ENCODE data around the gene TMEM176A.

DNA sequence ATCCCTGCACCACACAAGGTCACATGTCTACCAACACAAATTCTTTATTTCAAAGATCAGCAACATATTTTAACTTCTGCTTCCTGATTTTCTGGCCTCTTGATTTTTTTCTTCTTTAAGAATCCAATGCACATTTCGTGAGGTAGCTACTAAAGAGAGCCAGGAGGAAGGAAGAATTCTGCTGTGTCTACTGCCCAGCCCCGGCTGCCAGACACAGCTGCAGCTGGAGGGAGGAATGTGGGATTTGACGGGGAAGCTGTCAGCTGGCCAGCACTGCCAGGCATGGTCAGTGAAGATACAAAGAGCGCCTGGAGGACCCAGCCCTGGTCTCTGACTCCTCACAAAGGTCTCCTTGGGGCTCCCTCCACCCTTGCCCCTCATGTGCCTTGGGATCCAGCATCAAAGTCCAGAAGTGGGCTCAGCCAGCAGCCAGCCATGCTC, 44.9 kb downstream of the TMEM176A start:
- TF ChIP-seq, protein P1, sequence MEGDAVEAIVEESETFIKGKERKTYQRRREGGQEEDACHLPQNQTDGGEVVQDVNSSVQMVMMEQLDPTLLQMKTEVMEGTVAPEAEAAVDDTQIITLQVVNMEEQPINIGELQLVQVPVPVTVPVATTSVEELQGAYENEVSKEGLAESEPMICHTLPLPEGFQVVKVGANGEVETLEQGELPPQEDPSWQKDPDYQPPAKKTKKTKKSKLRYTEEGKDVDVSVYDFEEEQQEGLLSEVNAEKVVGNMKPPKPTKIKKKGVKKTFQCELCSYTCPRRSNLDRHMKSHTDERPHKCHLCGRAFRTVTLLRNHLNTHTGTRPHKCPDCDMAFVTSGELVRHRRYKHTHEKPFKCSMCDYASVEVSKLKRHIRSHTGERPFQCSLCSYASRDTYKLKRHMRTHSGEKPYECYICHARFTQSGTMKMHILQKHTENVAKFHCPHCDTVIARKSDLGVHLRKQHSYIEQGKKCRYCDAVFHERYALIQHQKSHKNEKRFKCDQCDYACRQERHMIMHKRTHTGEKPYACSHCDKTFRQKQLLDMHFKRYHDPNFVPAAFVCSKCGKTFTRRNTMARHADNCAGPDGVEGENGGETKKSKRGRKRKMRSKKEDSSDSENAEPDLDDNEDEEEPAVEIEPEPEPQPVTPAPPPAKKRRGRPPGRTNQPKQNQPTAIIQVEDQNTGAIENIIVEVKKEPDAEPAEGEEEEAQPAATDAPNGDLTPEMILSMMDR (IDR thresholded peaks at IDR 0.05) = no peak
- no peak for TF ChIP-seq POLR2A (IDR thresholded peaks at IDR 0.05)
